Mammary epithelial cell (primary cell): ENCODE data around the gene DISP3.

Source experiments
- EZH2 ChIP-seq: IDR thresholded peaks from 2 replicates; pipeline ENCODE4 v1.6.1; 2012; ENCODE audit warnings: low read length, inconsistent platforms, borderline replicate concordance
- TF ChIP-seq, protein P1 (sequence below), 2 donors: IDR thresholded peaks in 1 of 2; conservative IDR thresholded peaks in 1 of 2; 2 replicates each; pipeline ENCODE4 v1.5.1; 2011 to 2012; ENCODE audit warnings: inconsistent platforms in 2 of 2, low read length in 2 of 2, mild to moderate bottlenecking in 2 of 2, control low read depth in 1 of 2, low read depth in 1 of 2; ENCODE audit not compliant: insufficient read depth in 1 of 2; ENCODE audit errors: extremely low read depth in 1 of 2

GRCh38 chr1:11534846-11535245 lies 55.9 kb downstream of the DISP3 start:
- TF ChIP-seq, protein P1, sequence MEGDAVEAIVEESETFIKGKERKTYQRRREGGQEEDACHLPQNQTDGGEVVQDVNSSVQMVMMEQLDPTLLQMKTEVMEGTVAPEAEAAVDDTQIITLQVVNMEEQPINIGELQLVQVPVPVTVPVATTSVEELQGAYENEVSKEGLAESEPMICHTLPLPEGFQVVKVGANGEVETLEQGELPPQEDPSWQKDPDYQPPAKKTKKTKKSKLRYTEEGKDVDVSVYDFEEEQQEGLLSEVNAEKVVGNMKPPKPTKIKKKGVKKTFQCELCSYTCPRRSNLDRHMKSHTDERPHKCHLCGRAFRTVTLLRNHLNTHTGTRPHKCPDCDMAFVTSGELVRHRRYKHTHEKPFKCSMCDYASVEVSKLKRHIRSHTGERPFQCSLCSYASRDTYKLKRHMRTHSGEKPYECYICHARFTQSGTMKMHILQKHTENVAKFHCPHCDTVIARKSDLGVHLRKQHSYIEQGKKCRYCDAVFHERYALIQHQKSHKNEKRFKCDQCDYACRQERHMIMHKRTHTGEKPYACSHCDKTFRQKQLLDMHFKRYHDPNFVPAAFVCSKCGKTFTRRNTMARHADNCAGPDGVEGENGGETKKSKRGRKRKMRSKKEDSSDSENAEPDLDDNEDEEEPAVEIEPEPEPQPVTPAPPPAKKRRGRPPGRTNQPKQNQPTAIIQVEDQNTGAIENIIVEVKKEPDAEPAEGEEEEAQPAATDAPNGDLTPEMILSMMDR (conservative IDR thresholded peaks at IDR 0.05 in 1 of 2, IDR thresholded peaks at IDR 0.05 in 1 of 2; ENCODE audit: extremely low read depth in 1 of 2, insufficient read depth in 1 of 2, low read depth in 1 of 2, low read length in 2 of 2), result peak in 1 of 2 donors; percentile 1
- no peak for TF ChIP-seq EZH2
